Measurements from ENCODE around the gene DUSP14. TPM values are rescaled to one million over a fixed set of nuclear protein-coding genes. Genes with fewer than 3 reads are reported as not detected.

DUSP14 gene
- total and polyA plus RNA-seq, 2 of the 8 experiments (the other 6 are each of a cell fraction or from before 2014, with no cell fraction given): 22.1 to 37.9 TPM

- H3K14ac ChIP-seq (ENCODE audit: insufficient read length): no peak overlapping the region
- H4K5ac ChIP-seq (ENCODE audit: insufficient read length, low read depth, low read length): no peak overlapping the region
- H3K4me3 ChIP-seq (ENCODE audit: extremely low read depth in 1 of 4, insufficient read depth in 2 of 4, low read depth in 3 of 4, low read length in 4 of 4): no peak overlapping the region
- FAIRE-seq (no peak), DNase-seq (ENCODE audit: low read depth in 1 of 2, low spot score in 2 of 2) (no peak)
- H4K91ac ChIP-seq (replicated peaks; ENCODE audit: insufficient read length, low read length): no peak overlapping the region
- no peaks in the 10 kb centered on the region for H3K79me2 ChIP-seq (ENCODE audit: control insufficient read depth in 1 of 2, insufficient read depth in 2 of 2, low read length in 2 of 2)
- no peaks in the 10 kb centered on the region; the same call in 1 of the 2 replicates for H3K79me1 ChIP-seq (ENCODE audit: low read depth, low read length)
- H3K4me2 ChIP-seq (ENCODE audit: insufficient read depth in 1 of 2, low read depth in 2 of 2, low read length in 2 of 2): no peak overlapping the region
- peaks cover 0 to 15% (median 2%) of the 10 kb centered on the region in 4 experiments; a peak in 3 of 8 replicates for H3K36me3 ChIP-seq (ENCODE audit: control insufficient read depth in 2 of 4, insufficient read depth in 4 of 4, low read length in 3 of 4)
- no peak overlapping the region for H2BK15ac ChIP-seq (ENCODE audit: low read length)
- no peaks in the 10 kb centered on the region for H3K27me3 ChIP-seq (replicated peaks in 1 of 4; ENCODE audit: control insufficient read depth in 3 of 4, extremely low read depth in 1 of 4, insufficient read depth in 3 of 4, low read length in 3 of 4)
- H2BK12ac ChIP-seq (ENCODE audit: low read depth, low read length): no peak overlapping the region
- H3K27ac ChIP-seq (ENCODE audit: low read depth, low read length): no peak overlapping the region
- ChIA-PET POLR2A (ENCODE audit: partially characterized antibody) (interaction anchor here (0.6 kb wide), 1 partner anchor 19 kb away, joined by 3 read pairs; no protein-coding TSS in a partner anchor), CTCF (ENCODE audit: partially characterized antibody) (interaction anchor here (1.1 to 1.6 kb wide), 3 partner anchors 10 to 90 kb away, joined by 3 read pairs; no protein-coding TSS in a partner anchor)
- no peak overlapping the region for H2BK5ac ChIP-seq (ENCODE audit: low read depth, low read length)
- no peaks in the 10 kb centered on the region for H3K4me1 ChIP-seq (replicated peaks in 1 of 4; ENCODE audit: control insufficient read depth in 3 of 4, insufficient read depth in 4 of 4, low read length in 3 of 4)
- H2BK20ac ChIP-seq (ENCODE audit: low read length): no peak overlapping the region
- no peak overlapping the region for H3K23ac ChIP-seq (ENCODE audit: insufficient read length)
- no peak overlapping the region for H3K56ac ChIP-seq (replicated peaks; ENCODE audit: insufficient read length, low read depth, low read length)
- no peaks in the 10 kb centered on the region for H3K23me2 ChIP-seq (ENCODE audit: low read depth, low read length)
- H3K9me3 ChIP-seq (ENCODE audit: insufficient read depth in 2 of 2, low read depth in 1 of 2, low read length in 1 of 2): no peaks in the 10 kb centered on the region
- no peak overlapping the region for H3K18ac ChIP-seq (ENCODE audit: extremely low read depth, low read length)
- H4K20me1 ChIP-seq (replicated peaks in 1 of 2; ENCODE audit: control insufficient read depth in 1 of 2, insufficient read depth in 2 of 2, low read length in 2 of 2): peaks cover 0 to 2% of the 10 kb centered on the region in 2 experiments
- no peak overlapping the region for H2BK120ac ChIP-seq (replicated peaks; ENCODE audit: low read depth, low read length)
- no peak overlapping the region for H2AFZ ChIP-seq (ENCODE audit: low read length)
- H4K8ac ChIP-seq (ENCODE audit: extremely low read depth, insufficient read depth, low read length): no peak overlapping the region
- WGBS, 2 experiments (ENCODE audit: extremely low coverage in 1 of 2, insufficient coverage in 1 of 2, insufficient read length in 1 of 2, insufficient replicate concordance in 2 of 2, low coverage in 1 of 2, low lambda C conversion rate in 2 of 2, missing lambda C conversion rate in 1 of 2): 92% methylated on average over 3 of the region's 3 CpGs; no CpG with 5 or more reads in 1 of the 2 experiments
- no peak overlapping the region for H3K9ac ChIP-seq (replicated peaks in 1 of 4; ENCODE audit: extremely low read depth in 1 of 4, low read depth in 3 of 4, low read length in 3 of 4)
- no peak overlapping the region for H2AK5ac ChIP-seq (ENCODE audit: low read depth, low read length)
- no peak overlapping the region for H3K4ac ChIP-seq (replicated peaks; ENCODE audit: insufficient read length, low read depth, low read length)
- TF ChIP-seq PHF8 (conservative IDR thresholded peaks at IDR 0.05; ENCODE audit: low read depth, low read length) (no peak), JUND (IDR thresholded peaks at IDR 0.05; ENCODE audit: low read length) (no peak), CBX8 (IDR thresholded peaks at IDR 0.05; ENCODE audit: borderline replicate concordance, low read depth, low read length) (no peak), SP2 (IDR thresholded peaks at IDR 0.05; ENCODE audit: low read length) (no peak), CEBPB (IDR thresholded peaks at IDR 0.05; ENCODE audit: low read depth, low read length) (no peak), CREB1 (IDR thresholded peaks at IDR 0.05) (no peak), NANOG (IDR thresholded peaks at IDR 0.05; ENCODE audit: insufficient read depth, low read depth, low read length, poor library complexity, severe bottlenecking) (no peak), TBP (IDR thresholded peaks at IDR 0.05; ENCODE audit: low read depth, low read length) (no peak), TAF1 (IDR thresholded peaks at IDR 0.05; ENCODE audit: low read depth, low read length) (no peak), ZNF274 (IDR thresholded peaks at IDR 0.05; ENCODE audit: borderline replicate concordance, extremely low read depth, low read length) (no peak), MAX (IDR thresholded peaks at IDR 0.05) (no peak), RAD21 (IDR thresholded peaks at IDR 0.05 in 1 of 2, conservative IDR thresholded peaks at IDR 0.05 in 1 of 2; ENCODE audit: low read depth in 2 of 2, low read length in 2 of 2) (no peak), CHD1 (IDR thresholded peaks at IDR 0.05; ENCODE audit: low read depth, low read length) (no peak), USF2 (IDR thresholded peaks at IDR 0.05; ENCODE audit: low read length) (no peak)
These were observed 26.7 kb upstream of the DUSP14 start for GRCh38 chr17:37463039-37463438.
